Ishikawa (cell line): ENCODE measurements around the gene SIGLEC8.

Experiments
- CEBPB ChIP-seq: IDR thresholded peaks from 2 replicates; pipeline ENCODE4 v1.6.1; 2012
- CREB1 ChIP-seq: IDR thresholded peaks from 2 replicates; pipeline ENCODE4 v1.6.1; 2012; ENCODE audit warnings: low read depth
- EGR1 ChIP-seq: IDR thresholded peaks from 2 replicates; pipeline ENCODE4 v1.6.1; 2012
- EP300 ChIP-seq: IDR thresholded peaks from 2 replicates; pipeline ENCODE4 v1.6.1; 2012; ENCODE audit warnings: borderline replicate concordance
- FOXM1 ChIP-seq: IDR thresholded peaks from 2 replicates; pipeline ENCODE4 v1.6.1; 2012; ENCODE audit warnings: low read depth, borderline replicate concordance
- MAX ChIP-seq: IDR thresholded peaks from 2 replicates; pipeline ENCODE4 v1.6.1; 2012
- NFIC ChIP-seq: IDR thresholded peaks from 2 replicates; pipeline ENCODE4 v1.6.1; 2012
- RAD21 ChIP-seq: IDR thresholded peaks from 2 replicates; pipeline ENCODE4 v1.6.1; 2012; ENCODE audit warnings: low read depth
- REST ChIP-seq: IDR thresholded peaks from 2 replicates; pipeline ENCODE4 v1.6.1; 2012; ENCODE audit warnings: low read depth, mild to moderate bottlenecking
- TAF1 ChIP-seq: IDR thresholded peaks from 2 replicates; pipeline ENCODE4 v1.6.1; 2012; ENCODE audit warnings: low read depth, mild to moderate bottlenecking
- TCF12 ChIP-seq: IDR thresholded peaks from 2 replicates; pipeline ENCODE4 v1.6.1; 2012; ENCODE audit warnings: low read depth
- TEAD4 ChIP-seq: IDR thresholded peaks from 2 replicates; pipeline ENCODE4 v1.6.1; 2012
- USF1 ChIP-seq: IDR thresholded peaks from 2 replicates; pipeline ENCODE4 v1.6.1; 2012
- YY1 ChIP-seq: IDR thresholded peaks from 2 replicates; pipeline ENCODE4 v1.6.1; 2012; ENCODE audit warnings: low read depth
- ZBTB7A ChIP-seq: IDR thresholded peaks from 2 replicates; pipeline ENCODE4 v1.6.1; 2012; ENCODE audit warnings: low read depth

The SIGLEC8 gene

GRCh38 chr19:51466723-51467122, 8.5 kb upstream of the SIGLEC8 start:
- TF ChIP-seq FOXM1 (no peak), TEAD4 (no peak), REST (no peak), CREB1 (no peak), RAD21 (no peak), ZBTB7A (no peak), EGR1 (no peak), EP300 (no peak), USF1 (no peak), YY1 (no peak), TCF12 (no peak)

GRCh38 chr19:51462681-51463080, 4.4 kb upstream of the SIGLEC8 start:
- TF ChIP-seq TEAD4 (no peak), TAF1 (no peak), CREB1 (no peak), ZBTB7A (no peak), YY1 (no peak), RAD21 (no peak)

GRCh38 chr19:51462276-51462675, 4.0 kb upstream of the SIGLEC8 start:
- TF ChIP-seq REST (no peak), NFIC (no peak), ZBTB7A (no peak), EGR1 (no peak), CEBPB (no peak), TEAD4 (no peak), TCF12 (no peak), EP300 (no peak), RAD21 (no peak), TAF1 (no peak), USF1 (no peak), FOXM1 (no peak), MAX (no peak), YY1 (no peak), CREB1 (no peak)

GRCh38 chr19:51461723-51462161, 3.5 kb upstream of the SIGLEC8 start:
- TF ChIP-seq TAF1 (no peak), EP300 (no peak), RAD21 (no peak), FOXM1 (no peak), USF1 (no peak), MAX (no peak), YY1 (no peak)

GRCh38 chr19:51460164-51460992, 2.1 kb upstream of the SIGLEC8 start:
- no peak for TF ChIP-seq EP300
- TF ChIP-seq ZBTB7A, result no peak
- TF ChIP-seq EGR1, result no peak
- TF ChIP-seq TAF1, result no peak
- TF ChIP-seq NFIC, result no peak
- TF ChIP-seq TEAD4, result no peak
- no peak for TF ChIP-seq YY1
- TF ChIP-seq TCF12, result no peak
- no peak for TF ChIP-seq MAX
- no peak for TF ChIP-seq REST
- no peak for TF ChIP-seq USF1
- no peak for TF ChIP-seq RAD21
- no peak for TF ChIP-seq CREB1
- TF ChIP-seq FOXM1, result no peak
- TF ChIP-seq CEBPB, result no peak
